Lower lobe of right lung (tissue), 2 donors: Measurements from ENCODE around the gene RRAGC. TPM values are rescaled to one million over a fixed set of nuclear protein-coding genes. Genes with fewer than 3 reads are reported as not detected.
A peak's percentile ranks its signal among the peaks of the same experiment; 100 is the strongest.
"Not testable (repeated sequence)": the region's sequence is repeated elsewhere in the genome, so short reads cannot be mapped to it uniquely, and the experiment has no call there.

Experiments
- ATAC-seq, 2 donors: fragments of 200-7000 bp; cut with Tn5 transposase; one replicate each; pipeline ENCODE4 v1.9.1; 2020 to 2022; ENCODE audit warnings: mild to moderate bottlenecking in 2 of 2, moderate library complexity in 2 of 2
- DNase-seq: peaks from one replicate; pipeline ENCODE4 v3.0.0-alpha.2; 2020
- H3K27ac ChIP-seq: fragments of 200-600 bp; one replicate; pipeline ENCODE4 v1.8.0; 2022
- H3K27me3 ChIP-seq: fragments of 200-600 bp; one replicate; pipeline ENCODE4 v1.8.0; 2022; ENCODE audit warnings: low read depth
- H3K36me3 ChIP-seq: fragments of 200-600 bp; one replicate; pipeline ENCODE4 v1.8.0; 2022; ENCODE audit warnings: mild to moderate bottlenecking
- H3K4me1 ChIP-seq: fragments of 200-600 bp; one replicate; pipeline ENCODE4 v1.8.0; 2022
- H3K4me3 ChIP-seq: fragments of 200-600 bp; one replicate; pipeline ENCODE4 v1.8.0; 2022; ENCODE audit warnings: mild to moderate bottlenecking
- H3K9me3 ChIP-seq: fragments of 200-600 bp; one replicate; pipeline ENCODE4 v1.8.0; 2022
- CTCF ChIP-seq: fragments of 200-600 bp; IDR thresholded peaks from one replicate; pipeline ENCODE4 v1.8.0; 2022; ENCODE audit warnings: antibody characterized with exemption, mild to moderate bottlenecking
- intact Hi-C: fragments of 100-400 bp; cut with DNase I; formaldehyde crosslinking; loops from one replicate; pipeline ENCODE4 v1.11.0; 2022
- total RNA-seq: library from RNA; stranded (reverse); fragmentation: NEBNext Ultra II Directional; extraction: Animal tissue kit (Norgen Biotek cat#: 25700); gene quantifications from one replicate; pipeline ENCODE4 v1.2.1, GENCODE V29; 2021
- donor health status: DM: no; HTN: yes; CAD: no; lungs with severe emphysema.

Gene RRAGC
- total RNA-seq, 1 donor from 2014 or later, result 33.9 TPM

- peak overlapping the region; percentile 81 for H3K4me3 ChIP-seq
- DNase-seq, result peak; percentile 85
- TF ChIP-seq CTCF, result no peak
- H3K36me3 ChIP-seq, result peaks cover 30% of the 10 kb centered on the region
- H3K9me3 ChIP-seq, result no peaks in the 10 kb centered on the region
- peak overlapping the region; percentile 86 for H3K27ac ChIP-seq
- intact Hi-C loops, result no loop called here
- H3K4me1 ChIP-seq, result peaks cover 48% of the 10 kb centered on the region
- no peaks in the 10 kb centered on the region for H3K27me3 ChIP-seq
- peak; percentile 69 to 78 for ATAC-seq
Observed at GRCh38 chr1:38858833-38859560, 575 bp downstream of the RRAGC start.

GRCh38 chr1:38852780-38853179 lies 6.8 kb downstream of the RRAGC start:
- DNase-seq, result no peak
- peaks cover 21% of the 10 kb centered on the region for H3K4me1 ChIP-seq
- no peaks in the 10 kb centered on the region for H3K9me3 ChIP-seq
- H3K36me3 ChIP-seq, result peaks cover 92% of the 10 kb centered on the region
- intact Hi-C loops, result no loop called here
- H3K27me3 ChIP-seq, result no peaks in the 10 kb centered on the region
- no peak for TF ChIP-seq CTCF
- no peak for ATAC-seq
- no peak overlapping the region for H3K4me3 ChIP-seq
- H3K27ac ChIP-seq, result no peak overlapping the region

- Histone ChIP-seq H3K36me3 (peaks cover 100% of the 10 kb centered on the region), H3K4me3 (no peak overlapping the region), H3K4me1 (peaks cover 1% of the 10 kb centered on the region), H3K9me3 (no peaks in the 10 kb centered on the region), H3K27ac (no peak overlapping the region), H3K27me3 (no peaks in the 10 kb centered on the region)
- no peak for TF ChIP-seq CTCF
- intact Hi-C loops, result no loop called here
- peak in 1 of 2 donors; percentile 23 for ATAC-seq
- no peak for DNase-seq
Observed at GRCh38 chr1:38848071-38848470, 11.5 kb downstream of the RRAGC start.

GRCh38 chr1:38846210-38846609 lies 13.4 kb downstream of the RRAGC start:
- H3K36me3 ChIP-seq, result peaks cover 99% of the 10 kb centered on the region
- intact Hi-C loops, result no loop called here
- no peak for ATAC-seq

GRCh38 chr1:38845088-38845487 lies 14.5 kb downstream of the RRAGC start:
- intact Hi-C loops, result not testable (repeated sequence)

More at GRCh38 chr1:38846210-38846609, 13.4 kb downstream of the RRAGC start:
- Histone ChIP-seq H3K27me3 (no peaks in the 10 kb centered on the region), H3K4me1 (no peaks in the 10 kb centered on the region), H3K9me3 (no peaks in the 10 kb centered on the region), H3K4me3 (no peak overlapping the region), H3K27ac (no peak overlapping the region)
- DNase-seq, result no peak
- TF ChIP-seq CTCF, result no peak

GRCh38 chr1:38840281-38840680 lies 19.3 kb downstream of the RRAGC start:
- Histone ChIP-seq H3K4me1 (peaks cover 15% of the 10 kb centered on the region), H3K27me3 (no peaks in the 10 kb centered on the region), H3K27ac (no peak overlapping the region), H3K36me3 (peaks cover 86% of the 10 kb centered on the region), H3K9me3 (no peaks in the 10 kb centered on the region), H3K4me3 (no peak overlapping the region)
- TF ChIP-seq CTCF, result no peak
- ATAC-seq (no peak), DNase-seq (no peak)
- intact Hi-C loops, result no loop called here

More at GRCh38 chr1:38845088-38845487, 14.5 kb downstream of the RRAGC start:
- H3K36me3 ChIP-seq, result peaks cover 99% of the 10 kb centered on the region
- not testable (repeated sequence) for H3K9me3 ChIP-seq, H3K27me3 ChIP-seq, DNase-seq, ATAC-seq, H3K4me1 ChIP-seq, H3K4me3 ChIP-seq, H3K27ac ChIP-seq
